ENCODE data around the gene GHRL. TPM values are rescaled to one million over a fixed set of nuclear protein-coding genes. Genes with fewer than 3 reads are reported as not detected.
A peak's percentile ranks its signal among the peaks of the same experiment; 100 is the strongest.

Gene GHRL
- total RNA-seq, 2 experiments from 2014 or later: 0.32 to 0.42 TPM

GRCh38 chr3:10286596-10287295 is 6.0 kb downstream of the GHRL start:
- BruUV-seq (replicated peaks): no TSS peak
- CTCF ChIA-PET (ENCODE audit: unreplicated experiment): no interaction called here
- TF ChIP-seq EZH2phosphoT487 (IDR thresholded peaks at IDR 0.05; ENCODE audit: borderline replicate concordance, low read depth, low read length) (no peak), CTCF (conservative IDR thresholded peaks at IDR 0.05; ENCODE audit: low read length) (peak; percentile 74)
- DNase-seq (ENCODE audit: low spot score): peak; percentile 69
- Histone ChIP-seq H3K79me2 (ENCODE audit: insufficient read depth, low read depth, low read length) (no peaks in the 10 kb centered on the region), H3K4me2 (ENCODE audit: low read length) (no peak overlapping the region), H3K9me3 (ENCODE audit: low read length) (no peaks in the 10 kb centered on the region), H3K9me2 (ENCODE audit: insufficient read depth, low read length) (no peaks in the 10 kb centered on the region), H3K27ac (ENCODE audit: low read depth, low read length, poor library complexity, severe bottlenecking) (no peak overlapping the region), H3K4me3 (ENCODE audit: low read depth, low read length, poor library complexity, severe bottlenecking) (no peak overlapping the region), H2AFZ (ENCODE audit: low read length) (no peak overlapping the region), H3K36me3 (ENCODE audit: insufficient read depth, low read length) (peaks cover 60% of the 10 kb centered on the region; the same call in 1 of the 2 replicates), H3K4me1 (ENCODE audit: insufficient read depth, low read length, poor library complexity, severe bottlenecking) (no peaks in the 10 kb centered on the region), H4K20me1 (ENCODE audit: insufficient read depth, low read length) (no peaks in the 10 kb centered on the region; the same call in 1 of the 2 replicates)
- POLR2A ChIA-PET: interaction anchor here (0.6 to 0.9 kb wide), 3 partner anchors 8 to 311 kb away, joined by 3 to 4 read pairs (median 3); no protein-coding TSS in a partner anchor
- intact Hi-C loops (cut with micrococcal nuclease; ENCODE audit: unreplicated experiment): no loop called here

GRCh38 chr3:10286133-10286524 is 6.6 kb downstream of the GHRL start:
- Histone ChIP-seq H2AFZ (ENCODE audit: low read length) (no peak overlapping the region), H3K4me2 (ENCODE audit: low read length) (no peak overlapping the region), H3K27ac (ENCODE audit: low read depth, low read length, poor library complexity, severe bottlenecking) (no peak overlapping the region), H3K4me1 (ENCODE audit: insufficient read depth, low read length, poor library complexity, severe bottlenecking) (no peaks in the 10 kb centered on the region), H3K9me3 (ENCODE audit: low read length) (no peaks in the 10 kb centered on the region), H3K36me3 (ENCODE audit: insufficient read depth, low read length) (peaks cover 64% of the 10 kb centered on the region; the same call in 1 of the 2 replicates), H4K20me1 (ENCODE audit: insufficient read depth, low read length) (no peaks in the 10 kb centered on the region; the same call in 1 of the 2 replicates), H3K79me2 (ENCODE audit: insufficient read depth, low read depth, low read length) (no peaks in the 10 kb centered on the region), H3K4me3 (ENCODE audit: low read depth, low read length, poor library complexity, severe bottlenecking) (no peak overlapping the region), H3K9me2 (ENCODE audit: insufficient read depth, low read length) (no peaks in the 10 kb centered on the region)
- DNase-seq (ENCODE audit: low spot score): no peak
- no TSS peak for BruUV-seq (replicated peaks)
- TF ChIP-seq CTCF (conservative IDR thresholded peaks at IDR 0.05; ENCODE audit: low read length) (no peak), EZH2phosphoT487 (IDR thresholded peaks at IDR 0.05; ENCODE audit: borderline replicate concordance, low read depth, low read length) (no peak)
- POLR2A ChIA-PET: interaction anchor here (0.6 to 1.0 kb wide), 3 partner anchors 8 to 311 kb away, joined by 3 to 4 read pairs (median 3); no protein-coding TSS in a partner anchor
- intact Hi-C loops (cut with micrococcal nuclease; ENCODE audit: unreplicated experiment): no loop called here
- CTCF ChIA-PET (ENCODE audit: unreplicated experiment): no interaction called here
